Renal pelvis (tissue), 4 donors: ENCODE results near the gene PAX5. TPM values are rescaled to one million over a fixed set of nuclear protein-coding genes. Genes with fewer than 3 reads are reported as not detected.
"Not testable (repeated sequence)": the region's sequence is repeated elsewhere in the genome, so short reads cannot be mapped to it uniquely, and the experiment has no call there.

Experiments
- DNase-seq: peaks from one replicate; pipeline ENCODE4 v3.0.0-alpha.2; 2013
- polyA plus RNA-seq, 3 donors: library from polyadenylated mRNA; unstranded; fragments of 120-200 nt; gene quantifications; one replicate each; pipeline ENCODE4 v1.2.1, GENCODE V29; 2013; ENCODE audit not compliant: insufficient read length in 3 of 3

Gene PAX5
- polyA plus RNA-seq, 3 donors, result 0.05 to 0.27 (median 0.09) TPM

- no peak for DNase-seq
Observed at GRCh38 chr9:36880075-36880474, 154.0 kb downstream of the PAX5 start.

- DNase-seq, result no peak
Observed at GRCh38 chr9:36878986-36879982, 154.8 kb downstream of the PAX5 start.

GRCh38 chr9:36877239-36877638 is 156.8 kb downstream of the PAX5 start:
- DNase-seq, result no peak

- DNase-seq, result no peak
Observed at GRCh38 chr9:36876056-36876455, 158.0 kb downstream of the PAX5 start.

GRCh38 chr9:36874921-36875320 is 159.1 kb downstream of the PAX5 start:
- DNase-seq, result no peak

- DNase-seq, result no peak
Observed at GRCh38 chr9:36874261-36874660, 159.8 kb downstream of the PAX5 start.

GRCh38 chr9:36873247-36873875 is 160.7 kb downstream of the PAX5 start:
- no peak for DNase-seq

GRCh38 chr9:36872641-36873040 is 161.4 kb downstream of the PAX5 start:
- DNase-seq, result no peak

- no peak for DNase-seq
Observed at GRCh38 chr9:36871606-36872005, 162.5 kb downstream of the PAX5 start.

- no peak for DNase-seq
Observed at GRCh38 chr9:36870960-36871359, 163.1 kb downstream of the PAX5 start.

- not testable (repeated sequence) for DNase-seq
Observed at GRCh38 chr9:36869605-36870004, 164.5 kb downstream of the PAX5 start.

GRCh38 chr9:36868586-36869282 is 165.3 kb downstream of the PAX5 start:
- DNase-seq, result no peak

GRCh38 chr9:36867672-36868471 is 166.2 kb downstream of the PAX5 start:
- no peak for DNase-seq

GRCh38 chr9:36867241-36867640 is 166.8 kb downstream of the PAX5 start:
- DNase-seq, result no peak

GRCh38 chr9:36866840-36867239 is 167.2 kb downstream of the PAX5 start:
- no peak for DNase-seq

GRCh38 chr9:36865731-36866635 is 168.1 kb downstream of the PAX5 start:
- no peak for DNase-seq

- DNase-seq, result no peak
Observed at GRCh38 chr9:36864491-36865410, 169.3 kb downstream of the PAX5 start.

GRCh38 chr9:36862206-36863145 is 171.6 kb downstream of the PAX5 start:
- peak; percentile 39 for DNase-seq
